SKM-1 treated with dmso at 0.1 percent for 144 hours (cell line): ENCODE results near the gene NAPB.

Experiments
- DNase-seq: peaks from one replicate; lab custom pipeline; 2025; ENCODE audit not compliant: unreplicated experiment; lab: John Stamatoyannopoulos, UW

NAPB gene

DNA sequence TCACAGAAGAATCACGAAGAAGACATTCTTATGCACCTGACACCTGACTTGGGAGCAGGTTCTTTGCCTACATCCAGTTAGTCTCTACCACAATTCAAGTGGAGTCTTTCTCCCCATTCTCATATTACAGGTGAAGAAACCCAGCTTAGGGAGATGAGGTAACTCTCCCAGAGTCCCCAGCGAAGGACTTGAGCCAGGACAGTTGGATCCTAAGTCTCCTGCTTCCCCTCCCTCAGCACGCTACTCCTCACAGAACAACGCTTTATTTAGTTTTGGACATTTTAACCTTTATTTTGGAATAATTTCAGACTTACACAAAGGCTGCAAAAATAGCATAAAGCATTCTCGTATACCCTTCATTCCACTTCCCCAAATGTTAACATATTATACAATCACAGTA, 17.4 kb upstream of the NAPB start:
- no peak for DNase-seq

DNA sequence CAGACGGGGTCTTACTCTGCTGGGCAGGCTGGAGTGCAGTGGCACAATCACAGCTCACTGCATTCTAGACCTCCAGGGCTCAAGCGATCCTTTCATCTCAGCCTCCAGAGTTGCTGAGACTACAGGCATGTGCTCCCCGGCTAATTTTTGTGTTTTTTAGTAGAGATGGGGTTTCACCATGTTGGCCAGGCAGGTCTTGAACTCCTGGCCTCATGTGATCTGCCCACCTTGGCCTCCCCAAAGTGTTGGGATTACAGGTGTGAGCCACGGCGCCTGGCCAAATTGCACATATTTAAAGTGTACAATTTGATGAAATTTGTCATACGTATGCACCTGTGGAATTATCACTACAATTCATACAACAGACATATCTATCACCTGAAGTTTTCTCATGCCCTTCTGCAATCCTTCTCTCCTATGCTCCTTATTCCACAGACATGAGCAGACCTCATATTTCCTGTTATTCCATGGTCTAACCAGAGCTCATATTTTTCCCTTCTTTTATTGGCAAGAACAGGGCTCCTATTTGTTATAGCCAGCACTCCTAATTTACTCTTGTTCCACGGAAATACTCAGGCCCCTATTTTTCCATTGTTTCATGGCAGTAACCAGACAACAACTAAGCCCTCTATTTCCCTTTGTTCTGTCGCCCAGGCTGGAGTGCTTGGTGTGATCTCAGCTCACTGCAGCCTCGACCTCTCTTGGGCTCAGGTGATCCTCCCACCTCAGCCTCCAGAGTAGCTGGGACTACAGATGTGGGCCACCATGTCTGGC, 16.0 kb upstream of the NAPB start:
- DNase-seq = no peak

DNA sequence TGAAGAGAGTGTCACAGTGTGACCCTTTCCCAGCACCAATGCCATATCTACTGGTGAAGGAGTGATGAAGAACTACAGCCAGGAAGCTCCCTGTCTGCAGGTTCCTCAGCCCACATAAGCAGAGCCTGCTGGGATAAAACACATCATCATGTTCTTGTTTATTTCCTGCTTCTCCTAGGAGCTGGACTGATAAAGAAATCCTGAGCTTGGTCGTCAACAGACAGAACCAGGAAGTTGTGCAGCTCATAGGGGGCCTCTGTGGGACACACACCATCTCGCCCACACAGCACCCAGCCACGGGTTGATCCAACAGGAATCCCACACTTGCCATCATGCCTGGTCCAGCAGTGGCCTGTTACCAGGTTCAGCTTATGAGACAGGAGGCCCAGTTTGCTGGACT, 15.4 kb upstream of the NAPB start:
- DNase-seq = no peak

DNA sequence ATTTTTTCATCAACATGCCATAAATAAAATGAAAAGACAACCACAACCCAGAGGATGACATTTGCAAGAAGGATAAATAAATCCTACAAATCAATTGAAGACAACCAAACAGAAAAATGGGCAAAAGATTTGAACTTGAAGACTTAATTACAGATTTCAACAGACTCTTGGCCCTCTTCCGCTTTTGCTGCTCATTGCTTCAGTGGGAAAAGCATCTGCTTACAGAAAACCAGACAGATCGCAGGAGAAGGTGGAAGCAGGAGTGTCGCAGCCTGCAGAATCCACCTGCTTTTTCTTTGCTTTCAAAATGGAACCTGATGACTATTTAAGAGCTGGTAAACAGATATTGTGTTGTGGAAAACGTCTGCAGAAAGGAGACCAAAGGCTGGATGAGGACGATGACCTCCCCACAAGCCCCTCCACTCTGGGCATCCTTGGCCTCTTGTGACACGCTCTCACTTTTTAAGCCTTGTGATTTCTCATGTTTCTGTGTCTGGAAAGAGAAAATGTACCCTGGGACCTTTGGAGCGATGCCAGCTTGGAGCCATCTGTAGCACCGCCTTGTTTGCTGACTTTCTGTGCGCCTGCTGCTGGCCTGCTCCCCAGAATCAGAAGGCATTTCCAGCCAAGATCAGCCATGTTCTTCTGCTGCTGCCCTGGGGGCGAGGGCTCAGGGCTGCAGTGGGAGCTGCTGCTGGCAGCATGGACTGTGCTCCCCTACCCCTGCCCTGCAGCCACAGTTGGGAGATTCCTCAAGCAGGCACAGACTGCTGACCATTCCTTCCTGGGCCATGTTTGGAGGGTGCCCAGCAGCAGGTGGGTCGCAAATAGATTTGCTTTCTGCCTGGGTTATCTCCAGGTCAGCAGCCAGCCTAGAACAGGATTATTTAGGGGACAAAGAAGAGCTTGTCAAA, 14.6 kb upstream of the NAPB start:
- DNase-seq = no peak

DNA sequence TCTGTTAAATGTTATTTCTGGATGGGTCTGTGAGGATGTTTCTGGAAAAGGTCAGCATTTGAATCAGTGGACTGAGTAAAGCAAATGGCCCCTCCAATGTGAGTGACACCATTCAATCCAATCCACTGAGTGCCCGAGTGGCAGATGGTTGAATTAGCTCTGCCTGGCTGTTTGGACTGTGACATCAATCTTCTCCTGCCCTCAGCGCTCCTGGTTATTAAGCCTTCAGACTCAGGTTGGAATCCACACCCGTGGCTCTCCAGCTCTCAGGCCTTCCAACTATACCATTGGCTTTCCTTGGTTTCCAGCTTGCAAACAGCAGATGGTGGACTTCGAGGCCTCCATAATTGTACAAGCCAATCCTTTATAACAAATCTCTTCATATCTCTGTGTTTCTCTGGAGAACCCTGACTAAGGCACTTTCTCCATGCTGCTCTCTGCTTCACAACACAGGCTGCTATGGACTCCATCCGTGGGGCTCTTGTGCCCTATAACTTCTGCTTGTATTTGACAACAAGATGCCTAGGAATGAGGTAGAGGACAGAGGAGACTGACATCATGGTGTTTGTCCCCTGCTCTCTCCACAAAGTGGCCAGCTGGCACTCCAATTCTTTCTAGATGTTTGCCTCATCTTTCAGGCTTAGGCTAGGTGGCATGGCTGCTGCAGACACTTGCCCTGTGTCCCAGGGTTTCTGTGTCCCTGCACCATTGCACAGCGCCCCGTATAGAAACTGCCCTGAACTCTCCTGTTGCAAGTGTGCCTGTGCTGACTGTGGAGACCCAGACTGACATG, 13.4 kb upstream of the NAPB start:
- no peak for DNase-seq

DNA sequence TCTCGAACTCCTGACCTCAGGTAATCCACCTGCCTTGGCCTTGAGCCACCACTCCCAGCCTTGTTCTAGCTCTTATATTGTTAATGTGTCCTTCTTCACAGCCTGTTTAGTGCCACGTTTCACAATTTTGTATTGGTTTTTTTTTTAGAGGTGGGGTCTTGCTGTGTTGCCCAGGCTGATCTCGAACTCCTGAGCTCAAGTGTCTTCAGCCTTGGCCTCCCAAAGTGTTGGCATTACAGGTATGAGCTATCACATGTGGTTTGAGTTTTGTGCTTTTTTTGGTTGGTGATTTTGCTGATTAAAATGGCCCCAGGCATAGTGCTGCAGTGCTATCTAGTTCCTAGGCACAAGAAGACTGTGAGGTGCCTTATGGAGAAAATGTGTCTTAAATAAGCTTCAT, 12.3 kb upstream of the NAPB start:
- no peak for DNase-seq

DNA sequence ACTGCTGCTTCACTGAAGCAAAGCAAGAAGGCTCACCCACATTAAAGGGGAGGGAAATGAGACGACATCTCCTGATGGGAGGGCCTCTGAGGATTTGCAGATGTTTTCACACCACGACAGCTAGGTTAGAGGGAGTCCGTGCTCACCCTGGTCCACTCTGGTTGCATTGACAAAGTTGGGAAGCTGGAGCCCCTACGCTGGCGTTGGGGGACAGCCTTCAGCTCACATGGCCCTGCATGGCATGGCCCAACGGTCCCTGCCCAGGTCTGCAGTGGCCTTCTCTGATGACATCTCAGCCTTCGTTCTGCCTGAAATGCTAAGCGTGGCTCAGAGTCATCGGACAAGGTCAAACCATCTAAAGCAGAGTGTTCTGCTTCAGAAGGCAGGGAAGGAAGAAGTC, 3.8 kb upstream of the NAPB start:
- no peak for DNase-seq

DNA sequence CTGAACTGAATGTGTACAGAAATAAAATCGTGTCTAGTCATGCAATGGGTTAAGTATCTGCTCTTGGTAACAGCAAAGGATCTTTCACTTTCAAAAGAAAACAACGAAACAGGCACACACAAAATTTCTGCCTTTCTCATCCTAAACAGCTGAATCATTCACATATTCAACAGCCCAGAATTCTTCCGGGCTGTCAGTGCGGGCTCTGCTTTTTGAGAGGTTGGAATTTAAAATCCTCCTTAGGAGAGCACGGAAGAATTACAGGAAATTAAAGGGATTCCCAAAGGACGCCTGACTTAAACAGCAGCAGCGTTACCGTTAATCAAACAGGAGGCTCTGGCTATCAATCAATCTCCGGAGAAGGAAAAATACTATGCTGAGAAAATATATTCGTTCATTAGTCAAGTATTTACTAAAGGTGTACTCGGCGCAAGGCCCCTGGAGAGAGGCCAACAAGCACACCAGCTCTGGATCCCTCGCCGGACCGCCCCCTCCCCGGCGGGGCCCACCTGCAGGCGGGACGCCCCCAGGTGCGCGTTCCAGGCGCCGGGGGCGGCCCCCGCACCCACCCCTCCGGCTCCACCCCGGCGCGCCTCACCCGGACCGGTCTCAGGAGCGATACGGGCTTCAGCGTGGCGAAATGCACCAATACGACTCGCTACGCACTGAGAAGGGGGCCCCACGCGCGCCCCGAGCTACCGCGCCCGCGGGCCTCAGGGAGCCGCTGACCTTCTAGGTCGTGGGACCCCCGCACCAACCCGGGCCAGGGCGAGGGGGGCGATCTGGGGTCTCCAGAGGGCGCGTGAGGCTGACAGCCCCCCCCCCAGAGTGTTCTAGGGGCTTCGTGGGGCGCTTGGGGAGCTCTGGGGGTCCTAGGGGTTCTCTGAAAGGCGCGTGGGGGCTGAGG, 1.0 kb downstream of the NAPB start:
- no peak for DNase-seq

DNA sequence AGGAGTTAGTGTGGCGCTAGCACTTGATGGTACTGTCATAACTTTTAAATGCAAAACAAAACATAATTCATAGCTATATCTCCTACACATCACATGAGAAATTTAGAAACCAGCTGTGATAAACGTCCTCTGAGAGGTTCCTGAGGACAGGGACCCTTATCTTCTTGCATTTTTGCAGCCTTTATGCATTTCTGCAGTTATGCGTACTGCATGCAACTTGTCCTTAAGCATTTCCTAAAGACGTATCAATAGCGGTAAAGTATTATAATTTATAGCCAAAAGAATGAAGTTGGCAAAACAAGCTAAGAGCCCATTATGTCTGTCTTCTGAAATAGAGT, 1.7 kb downstream of the NAPB start:
- no peak for DNase-seq

DNA sequence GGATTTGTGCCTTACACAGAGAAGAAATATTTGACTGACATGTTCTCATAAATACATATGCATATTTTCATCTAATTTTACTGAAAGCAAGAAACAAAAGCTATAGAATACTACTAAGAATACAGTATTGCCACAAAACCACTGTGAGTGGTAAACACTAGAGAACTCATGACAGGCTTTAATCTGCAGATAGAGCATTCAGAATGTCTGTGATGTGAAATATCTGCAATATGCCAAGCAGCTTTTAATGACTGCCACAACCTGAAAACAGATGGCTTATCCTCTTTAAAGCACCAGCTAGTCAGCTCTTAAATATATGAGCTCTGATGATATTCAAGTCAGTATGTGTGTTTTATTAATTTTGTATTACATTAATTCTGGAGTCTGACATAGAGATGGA, 3.4 kb downstream of the NAPB start:
- DNase-seq = no peak

DNA sequence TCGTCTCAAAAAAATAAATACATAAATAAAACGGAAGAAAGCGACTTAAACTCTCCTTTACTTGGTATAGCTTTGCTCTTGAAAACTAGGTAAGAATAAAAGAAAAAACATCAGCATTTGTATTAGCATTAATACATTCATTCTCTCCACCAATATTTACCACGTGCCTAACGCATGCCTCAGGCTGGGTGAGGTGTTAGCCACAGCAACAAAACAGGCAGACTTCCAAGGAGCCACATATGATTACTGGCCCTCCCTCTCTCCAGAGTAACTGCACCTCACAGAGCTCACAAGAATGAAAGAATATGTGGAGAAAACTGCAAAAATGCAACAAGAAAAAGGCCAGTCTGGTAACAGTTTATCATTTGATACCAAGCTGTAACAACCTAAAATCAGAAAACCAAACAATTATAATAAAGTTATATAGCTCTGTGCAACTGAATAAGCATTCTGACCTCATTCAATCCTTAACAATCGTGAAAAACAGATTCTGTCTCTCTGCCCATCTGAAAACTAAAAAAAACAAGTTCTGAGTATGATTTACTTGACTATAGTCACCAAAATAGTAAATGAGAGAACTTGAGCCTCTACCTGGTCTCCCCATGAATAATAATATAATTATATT, 5.2 kb downstream of the NAPB start:
- no peak for DNase-seq

DNA sequence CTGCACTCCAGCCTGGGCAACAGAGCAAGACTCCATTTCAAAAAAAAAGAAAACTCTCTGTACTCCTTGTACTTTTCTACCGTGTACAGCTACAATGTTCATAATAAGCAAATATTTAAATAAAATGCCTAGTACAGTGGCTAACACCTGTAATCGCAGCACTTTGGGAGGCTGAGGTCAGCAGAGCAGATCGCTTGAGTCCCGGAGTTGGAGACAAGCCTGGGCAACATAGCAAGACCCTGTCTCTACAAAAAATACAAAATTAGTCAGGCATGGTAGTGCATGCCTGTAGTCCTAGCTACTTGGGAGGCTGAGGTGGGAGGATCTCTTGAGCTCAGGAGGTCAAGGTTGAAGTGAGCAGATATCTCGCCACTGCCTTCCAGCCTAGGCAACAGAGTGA, 5.7 kb downstream of the NAPB start:
- DNase-seq = no peak

DNA sequence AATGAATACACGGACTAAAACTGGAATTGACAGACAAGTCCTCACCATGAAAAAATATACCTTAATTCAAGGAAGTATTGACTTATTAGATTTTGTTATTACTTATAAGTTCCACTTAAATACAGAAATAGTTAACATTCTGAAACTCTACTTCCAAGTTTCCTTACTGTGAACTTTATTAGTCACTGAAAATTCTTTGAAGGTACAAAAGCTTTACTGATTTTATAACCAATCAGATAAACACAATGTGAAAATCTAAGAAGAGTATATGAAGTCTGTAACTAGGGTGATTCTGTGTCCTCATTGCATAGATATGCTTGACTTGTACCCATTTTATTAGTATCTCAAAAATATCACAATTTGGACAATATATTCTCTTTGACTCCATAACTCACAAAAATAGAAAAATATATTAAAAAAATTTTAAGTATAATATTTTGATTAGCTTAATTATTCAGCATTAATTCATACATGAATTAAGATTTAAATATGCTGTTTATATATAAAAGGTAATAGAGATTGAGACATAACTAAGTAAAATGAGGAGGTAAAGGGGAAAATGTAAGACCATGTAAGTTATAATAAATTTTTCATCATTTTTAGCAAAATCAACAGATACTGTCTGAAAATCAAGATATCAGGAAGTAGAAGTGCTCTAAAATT, 6.6 kb downstream of the NAPB start:
- no peak for DNase-seq

DNA sequence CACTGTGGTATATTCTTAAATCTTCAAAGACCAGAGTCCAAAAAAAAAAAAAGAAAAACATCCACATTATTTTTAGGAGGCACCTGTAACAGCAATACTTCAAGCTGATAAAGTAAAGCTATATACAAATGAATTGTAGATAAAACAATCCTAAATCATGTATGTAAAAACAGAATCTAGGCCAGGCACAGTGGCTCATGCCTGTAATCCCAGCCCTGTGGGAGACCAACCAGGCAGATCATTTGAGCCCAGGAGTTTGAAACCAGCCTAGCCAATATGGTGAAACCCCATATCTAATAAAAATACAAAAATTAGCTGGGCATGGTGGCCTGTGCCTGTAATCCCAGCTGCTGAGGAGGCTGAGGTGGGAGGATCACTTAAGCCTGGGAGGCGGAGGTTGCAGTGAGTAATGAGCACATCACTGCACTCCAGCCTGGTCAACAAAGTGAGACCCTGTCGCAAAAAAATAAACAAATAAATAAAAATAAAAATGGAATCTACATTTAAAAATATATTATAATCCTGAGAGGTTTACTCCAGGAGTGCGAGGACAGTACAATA, 7.3 kb downstream of the NAPB start:
- DNase-seq = no peak

DNA sequence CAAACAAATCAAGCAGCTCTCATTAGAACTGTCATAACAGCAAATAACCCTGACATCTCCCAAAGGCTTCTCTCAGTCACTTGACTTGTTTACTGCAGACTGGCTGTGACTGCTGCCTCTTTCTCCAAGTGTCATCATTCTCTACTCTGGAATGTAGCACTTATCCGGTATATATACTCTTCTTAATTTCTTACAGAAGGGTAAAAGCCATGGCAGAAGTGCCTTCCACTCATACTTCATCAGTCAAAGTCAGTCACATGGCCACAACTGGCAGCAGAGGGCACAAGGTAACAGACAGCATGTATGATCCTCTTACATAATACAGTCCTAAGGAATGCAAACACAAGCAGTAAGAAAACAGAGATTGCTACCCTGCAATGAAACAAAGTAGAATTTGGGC, 9.3 kb downstream of the NAPB start:
- no peak for DNase-seq

DNA sequence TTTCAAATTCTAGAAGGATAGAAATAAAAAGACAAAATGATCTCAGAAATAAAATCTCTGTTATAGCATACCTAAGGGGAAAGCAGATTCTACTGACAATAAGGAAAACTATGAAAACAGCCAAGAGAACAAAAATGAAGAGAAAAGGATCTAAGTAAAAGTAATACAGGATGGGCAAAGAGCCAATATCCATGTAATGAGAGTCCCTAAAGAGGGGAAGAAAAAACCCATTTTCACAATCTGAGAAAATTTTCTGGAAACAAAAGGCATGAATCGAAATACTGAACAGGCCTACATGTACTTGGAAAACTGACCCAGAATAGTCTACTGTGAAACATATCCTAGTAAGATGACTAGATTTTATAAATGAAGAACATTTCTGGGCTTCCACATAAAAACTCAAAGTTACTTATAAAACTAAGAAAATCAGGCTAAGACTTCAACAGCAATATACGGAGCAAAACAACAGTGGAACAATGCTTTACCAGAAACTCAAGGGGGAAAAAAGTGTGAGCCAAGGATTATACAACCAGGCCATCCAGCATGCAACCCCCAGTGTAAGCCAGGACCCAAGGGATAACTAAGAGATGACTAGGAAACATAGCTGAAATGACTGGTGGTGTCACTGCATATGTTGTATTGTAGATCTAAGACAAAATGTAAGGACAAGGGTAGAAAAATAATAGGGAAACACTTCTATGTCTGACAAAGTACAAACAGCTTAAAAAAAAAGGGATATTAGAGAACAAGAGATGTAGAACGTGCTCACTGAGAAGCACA, 10.2 kb downstream of the NAPB start:
- no peak for DNase-seq

DNA sequence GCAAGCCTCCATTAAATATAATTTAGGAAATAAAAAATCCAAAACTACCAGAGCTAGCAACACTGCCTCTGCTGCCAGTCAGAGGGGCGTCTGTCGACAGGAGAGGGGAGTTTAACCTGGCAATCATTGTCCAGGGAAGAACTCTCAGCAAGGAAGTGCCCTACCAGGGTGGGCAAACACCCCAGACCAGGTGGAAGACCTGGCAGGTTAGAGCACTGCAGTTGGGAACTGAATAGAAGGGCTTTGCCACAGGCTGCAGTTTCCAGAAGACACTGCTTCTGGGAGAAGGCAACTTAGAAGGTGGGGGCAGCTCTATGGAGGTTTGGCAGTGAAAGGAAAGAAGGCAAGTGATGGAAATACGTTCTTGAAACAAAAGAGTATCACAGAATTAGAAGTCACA, 11.5 kb downstream of the NAPB start:
- no peak for DNase-seq

DNA sequence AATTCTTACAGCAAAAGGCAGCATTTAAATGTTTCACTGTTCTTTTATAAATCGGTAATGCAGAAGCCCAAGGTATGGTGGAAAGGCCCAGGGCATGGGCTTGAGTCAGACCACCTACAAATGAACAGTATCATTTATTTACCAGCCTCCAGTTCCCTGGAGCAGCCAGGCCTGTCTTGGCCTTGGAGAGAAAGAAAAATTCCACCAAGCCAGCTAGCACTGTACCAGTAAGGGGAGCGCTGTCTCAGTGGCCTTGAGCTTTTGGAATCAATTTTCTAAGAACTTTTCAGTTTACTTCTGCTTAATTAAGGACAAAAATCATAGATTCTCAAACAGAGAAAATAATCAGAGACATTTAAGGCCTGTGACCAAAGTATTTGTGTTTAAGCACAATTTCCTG, 12.3 kb downstream of the NAPB start:
- DNase-seq = no peak
